ENCODE measurements around the gene FAM20A. TPM values are rescaled to one million over a fixed set of nuclear protein-coding genes. Genes with fewer than 3 reads are reported as not detected.
"Not testable (repeated sequence)": the region's sequence is repeated elsewhere in the genome, so short reads cannot be mapped to it uniquely, and the experiment has no call there.

Gene FAM20A
- total RNA-seq, 1 donor from 2014 or later = 56.5 TPM

DNA sequence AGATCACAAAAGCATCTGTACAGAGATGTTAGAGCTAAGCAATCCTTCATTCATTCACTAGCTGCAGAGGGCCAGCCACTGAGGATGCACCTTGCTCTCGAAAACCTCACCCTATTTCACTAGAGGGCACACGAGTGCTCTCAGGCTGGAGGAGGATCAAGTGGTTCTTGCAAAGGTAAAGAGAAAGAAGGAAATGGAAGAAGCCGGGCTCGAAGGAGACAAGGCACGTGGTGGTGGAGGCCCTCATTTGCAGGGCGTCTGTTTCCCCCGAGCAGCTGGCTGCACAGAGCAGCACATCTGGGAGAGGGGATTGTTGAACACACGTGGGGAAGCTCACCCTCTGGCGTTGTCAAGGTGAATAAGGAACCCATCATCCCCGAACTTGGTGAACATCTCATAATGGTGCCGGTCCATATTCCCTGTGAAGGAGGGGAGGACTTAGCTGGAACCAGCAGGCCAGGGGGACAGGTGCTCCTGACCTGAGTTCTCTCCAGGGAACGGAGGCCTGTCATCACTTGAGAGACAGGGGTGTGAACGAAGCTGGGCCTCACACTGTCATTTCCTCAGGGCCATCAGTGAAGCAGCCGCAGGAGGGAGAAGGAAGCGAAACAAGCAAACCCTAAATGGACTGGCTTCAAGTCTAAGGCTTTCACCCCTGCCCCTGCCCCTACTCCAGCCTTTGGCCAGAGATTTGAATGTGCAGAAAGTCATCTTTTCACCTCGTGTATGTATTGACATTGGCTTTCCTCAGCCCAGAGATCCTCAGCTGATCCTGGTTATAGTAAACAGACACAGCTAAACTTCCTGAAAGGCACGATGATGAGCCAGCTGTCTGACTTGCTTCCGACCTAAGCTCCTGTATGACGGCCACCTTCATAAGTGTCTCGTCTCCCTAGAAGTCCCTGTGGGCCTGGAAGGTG, 61.4 kb downstream of the FAM20A start:
- intact Hi-C loops (cut with DNase I) = no loop called here
- DNase-seq (ENCODE audit: low spot score) (no peak), ATAC-seq (peak; percentile 78)

DNA sequence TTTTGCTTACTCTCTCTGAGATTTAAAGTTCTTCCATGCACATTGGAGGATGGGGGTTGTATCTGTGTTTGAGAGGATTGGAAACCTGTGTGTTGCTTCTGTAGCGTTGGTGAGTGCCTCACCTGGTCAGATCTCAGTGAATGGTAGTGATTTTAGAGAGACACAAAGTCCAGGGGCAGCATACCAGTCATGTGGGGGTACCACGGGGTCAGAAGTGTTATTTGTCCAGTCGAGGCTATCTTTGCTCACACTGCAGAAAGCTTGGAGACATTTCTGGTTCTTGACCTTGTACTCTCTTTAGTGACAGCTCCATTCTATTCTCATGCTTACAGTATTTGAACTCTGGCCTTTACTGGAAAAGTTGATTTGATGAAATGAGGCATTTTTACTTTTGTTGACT, 65.2 kb downstream of the FAM20A start:
- DNase-seq (ENCODE audit: low spot score) (no peak), ATAC-seq (no peak)
- intact Hi-C loops (cut with DNase I) = no loop called here

DNA sequence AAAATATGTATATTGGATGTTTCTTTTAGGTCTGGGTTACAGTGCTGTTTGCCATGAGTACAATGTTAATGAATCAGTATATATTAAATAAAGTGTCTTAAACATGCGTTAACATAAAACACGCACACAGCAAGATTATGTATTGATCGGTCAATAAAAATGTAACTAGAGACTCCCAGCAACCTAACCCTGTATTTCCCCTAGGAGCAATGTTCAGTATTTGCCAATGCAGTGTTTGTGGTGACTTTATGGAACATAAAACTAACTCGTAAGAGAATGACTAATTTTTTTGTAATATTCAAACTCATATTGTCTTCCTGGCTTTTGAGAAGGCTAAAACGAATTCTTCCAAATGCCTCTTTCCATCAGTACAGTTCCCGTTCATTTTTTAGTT, 66.5 kb downstream of the FAM20A start:
- DNase-seq (ENCODE audit: low spot score) = no peak
- no peak for ATAC-seq
- intact Hi-C loops (cut with DNase I) = no loop called here

DNA sequence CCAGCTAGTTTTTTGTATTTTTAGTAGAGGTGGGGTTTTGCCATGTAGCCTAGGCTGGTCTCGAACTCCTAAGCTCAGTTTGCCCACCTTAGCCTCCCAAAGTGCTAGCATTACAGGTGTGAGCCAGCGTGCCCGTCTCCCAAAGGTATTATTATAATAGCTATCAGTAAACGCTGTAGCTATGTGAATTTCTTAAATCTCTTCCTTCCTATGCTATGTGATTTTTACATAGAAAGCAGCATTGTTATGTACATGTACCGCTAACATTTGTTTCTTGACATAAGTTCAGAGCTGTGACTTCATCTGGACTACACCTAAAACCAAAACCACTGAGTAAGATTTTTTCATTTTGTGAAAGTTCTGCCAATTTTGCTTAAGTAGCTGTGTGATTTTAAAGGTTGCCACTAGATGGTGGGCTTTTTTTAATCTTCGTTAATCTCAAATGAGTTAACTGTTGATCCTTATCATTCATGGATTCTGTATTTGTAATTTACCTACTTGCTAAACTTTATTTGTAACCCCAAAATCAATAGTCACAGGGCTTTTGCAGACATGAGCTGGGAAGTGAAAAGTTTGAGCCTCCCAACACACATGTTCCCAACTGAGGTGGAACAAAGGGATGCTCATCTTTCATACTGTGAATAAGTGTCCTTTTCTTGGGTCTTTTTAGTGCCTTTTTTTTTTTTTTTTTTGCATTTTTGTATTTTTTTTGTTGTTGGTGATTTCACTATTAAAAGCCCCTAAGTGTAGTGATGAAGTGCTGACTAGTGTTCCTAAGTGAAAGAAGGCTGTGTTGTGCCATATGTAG, 67.1 kb downstream of the FAM20A start:
- ATAC-seq (peak; percentile 55), DNase-seq (ENCODE audit: low spot score) (no peak)
- intact Hi-C loops (cut with DNase I) = no loop called here

DNA sequence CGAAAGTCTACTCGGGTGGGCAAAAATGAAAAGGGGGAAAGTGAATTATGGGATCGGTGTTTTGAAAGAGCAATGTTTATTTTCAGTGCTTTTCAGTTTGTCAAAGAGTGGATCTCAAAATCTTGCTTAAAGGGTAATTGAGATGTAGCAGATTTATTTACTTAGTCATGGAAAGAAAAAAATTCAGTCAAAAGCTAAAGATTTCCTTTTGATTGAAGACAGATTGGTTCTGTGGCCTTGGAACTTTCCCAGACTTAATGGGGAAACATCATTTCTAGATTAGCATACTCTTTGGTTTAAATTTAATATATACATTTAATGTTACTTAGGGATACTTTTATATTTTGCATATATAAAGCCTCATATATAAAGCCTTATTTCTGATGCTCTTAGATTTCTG, 68.3 kb downstream of the FAM20A start:
- intact Hi-C loops (cut with DNase I) = no loop called here
- ATAC-seq (no peak), DNase-seq (ENCODE audit: low spot score) (no peak)

DNA sequence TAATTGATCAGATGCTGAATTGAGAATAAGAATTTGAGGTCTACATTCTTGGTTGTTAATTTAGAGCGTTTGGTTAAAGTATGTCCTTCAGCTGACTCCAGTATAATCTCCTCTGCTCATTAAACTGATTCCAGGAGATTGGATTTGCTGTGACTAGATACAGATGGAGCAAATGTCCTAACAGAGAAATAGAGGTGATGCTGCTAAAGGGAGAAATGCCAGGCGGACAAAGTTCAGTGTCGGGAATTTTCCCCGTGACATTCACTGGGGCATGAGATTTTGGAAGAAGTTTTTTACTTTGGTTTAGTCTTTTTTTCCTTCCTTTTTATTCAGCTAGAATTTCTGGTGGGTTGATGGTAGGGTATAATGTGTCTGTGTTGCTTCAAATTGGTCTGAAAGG, 69.9 kb downstream of the FAM20A start:
- intact Hi-C loops (cut with DNase I) = no loop called here
- no peak for ATAC-seq
- no peak for DNase-seq (ENCODE audit: low spot score)

DNA sequence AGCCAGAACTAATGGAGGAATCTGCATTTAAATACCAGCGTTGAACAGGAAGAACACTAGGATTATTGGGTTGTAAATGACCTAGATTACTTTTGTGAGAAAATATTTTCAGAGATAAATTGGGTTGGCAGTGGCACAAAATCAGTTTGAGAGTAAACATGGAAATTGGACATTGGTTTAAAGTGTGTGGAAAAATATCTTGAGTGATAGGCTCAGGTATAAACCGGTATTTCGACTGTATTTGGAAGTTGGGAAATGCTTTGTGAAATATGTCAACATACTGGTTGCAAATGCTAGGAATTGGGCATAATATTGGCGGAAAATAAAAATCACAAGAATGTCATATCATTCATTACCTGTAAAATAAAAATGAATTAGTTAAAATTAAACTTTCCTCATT, 73.9 kb downstream of the FAM20A start:
- DNase-seq (ENCODE audit: low spot score) (no peak), ATAC-seq (no peak)
- intact Hi-C loops (cut with DNase I) = no loop called here

DNA sequence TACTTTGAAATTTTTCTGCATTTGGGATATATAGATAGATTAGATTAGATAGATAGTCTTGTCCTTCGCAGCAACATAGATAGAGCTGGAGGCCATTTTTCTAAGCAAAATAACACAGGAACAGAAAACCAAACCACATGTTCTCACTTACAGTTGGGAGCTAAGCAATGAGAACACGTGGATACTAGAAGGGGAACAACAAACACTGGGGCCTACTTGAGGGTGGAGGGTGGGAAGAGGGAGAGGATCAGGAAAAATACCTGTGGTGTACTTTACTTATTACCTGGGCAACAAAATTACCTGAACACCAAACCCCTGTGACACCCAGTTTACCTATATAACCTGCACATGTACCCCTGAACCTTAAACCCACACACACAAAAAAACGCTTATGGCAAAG, 74.6 kb downstream of the FAM20A start:
- no peak for ATAC-seq
- no peak for DNase-seq (ENCODE audit: low spot score)
- intact Hi-C loops (cut with DNase I) = no loop called here

DNA sequence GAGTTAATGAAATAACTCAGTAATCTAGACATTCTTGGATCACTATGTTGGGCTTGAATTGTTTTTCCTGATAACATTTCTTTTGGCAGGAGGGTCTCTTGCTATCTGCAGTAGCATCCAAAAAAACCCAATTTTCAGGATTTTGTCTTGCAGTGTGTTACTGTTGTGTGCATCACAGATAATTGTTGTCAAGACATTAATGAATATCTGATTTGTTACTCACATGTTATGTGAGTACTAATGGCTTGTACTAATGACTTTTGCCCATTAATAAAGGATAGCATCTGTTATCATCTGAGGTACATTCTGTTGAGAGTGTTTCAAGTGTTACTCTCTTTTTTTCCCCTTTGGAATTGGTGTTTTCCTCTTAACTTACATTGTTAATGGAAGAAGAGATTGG, 78.9 kb downstream of the FAM20A start:
- DNase-seq (ENCODE audit: low spot score) = no peak
- intact Hi-C loops (cut with DNase I) = no loop called here
- no peak for ATAC-seq

DNA sequence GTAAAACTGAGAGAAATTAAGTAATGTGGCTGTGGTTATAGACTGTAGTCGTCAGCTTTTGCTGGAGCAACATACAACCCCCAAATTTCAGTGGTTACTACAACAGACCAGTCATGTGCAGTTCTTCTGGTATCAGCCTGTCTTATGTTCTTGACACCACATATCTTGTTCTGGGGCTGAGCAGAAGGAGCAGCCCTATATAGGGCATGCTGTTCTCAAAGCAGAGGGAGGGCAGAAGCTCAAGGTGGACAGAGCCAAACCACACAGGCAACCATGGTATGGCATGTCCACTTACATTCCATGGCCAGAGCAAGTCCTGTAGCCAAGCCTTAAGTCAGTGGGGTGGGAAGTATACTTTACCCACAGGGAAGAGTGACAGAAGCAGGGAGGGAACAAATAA, 81.3 kb downstream of the FAM20A start:
- DNase-seq (ENCODE audit: low spot score) = no peak
- intact Hi-C loops (cut with DNase I) = no loop called here
- ATAC-seq = peak; percentile 13

DNA sequence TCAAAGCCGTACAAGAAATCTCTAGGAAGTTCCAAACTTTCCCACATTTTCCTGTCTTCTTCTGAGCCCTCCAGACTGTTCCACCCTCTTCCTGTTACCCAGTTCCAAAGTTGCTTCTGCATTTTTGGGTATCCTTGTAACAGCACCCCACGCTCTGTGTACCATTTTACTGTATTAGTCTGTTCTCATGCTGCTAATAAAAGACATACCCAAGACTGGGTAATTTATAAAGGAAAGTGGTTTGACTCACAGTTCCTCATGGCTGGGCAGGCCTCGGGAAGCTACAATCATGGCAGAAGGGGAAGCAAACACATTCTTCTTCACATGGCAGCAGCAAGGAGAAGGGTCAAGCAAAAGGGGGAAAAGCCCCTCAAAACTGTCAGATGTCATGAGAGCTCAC, 82.1 kb downstream of the FAM20A start:
- intact Hi-C loops (cut with DNase I); DNase-seq (ENCODE audit: low spot score); ATAC-seq: not testable (repeated sequence)

DNA sequence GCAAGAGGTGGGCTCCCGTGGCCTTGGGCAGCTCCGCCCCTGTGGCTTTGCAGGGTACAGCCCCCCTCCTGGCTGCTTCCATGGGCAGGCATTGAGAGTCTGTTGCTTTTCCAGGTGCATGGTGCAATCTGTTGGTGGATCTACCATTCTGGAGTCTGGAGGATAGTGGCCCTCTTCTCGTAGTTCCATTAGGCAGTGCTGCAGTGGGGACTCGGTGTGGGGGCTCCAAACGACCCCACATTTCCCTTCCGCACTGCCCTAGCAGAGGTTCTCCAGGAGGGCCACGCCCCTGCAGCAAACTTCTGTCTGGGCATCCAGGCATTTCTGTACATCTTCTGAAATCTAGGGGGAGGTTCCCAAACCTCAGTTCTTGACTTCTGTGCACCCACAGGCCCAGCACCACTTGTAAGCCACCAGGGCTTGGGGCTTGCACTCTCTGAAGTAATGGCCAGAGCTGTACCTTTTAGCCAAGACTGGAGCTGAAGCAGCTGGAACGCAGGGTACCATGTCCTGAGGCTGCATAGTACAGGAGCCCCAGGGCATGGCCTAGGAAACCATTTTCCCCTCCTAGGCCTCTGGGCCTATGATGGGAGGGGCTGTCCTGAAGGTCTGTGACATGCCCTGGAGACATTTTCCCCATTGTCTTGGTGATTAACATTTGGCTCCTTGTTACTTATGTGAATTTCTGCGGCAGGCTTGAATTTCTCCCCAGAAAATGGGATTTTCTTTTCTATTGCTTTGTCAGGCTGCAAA, 82.9 kb downstream of the FAM20A start:
- intact Hi-C loops (cut with DNase I) = no loop called here
- ATAC-seq = no peak
- no peak for DNase-seq (ENCODE audit: low spot score)

DNA sequence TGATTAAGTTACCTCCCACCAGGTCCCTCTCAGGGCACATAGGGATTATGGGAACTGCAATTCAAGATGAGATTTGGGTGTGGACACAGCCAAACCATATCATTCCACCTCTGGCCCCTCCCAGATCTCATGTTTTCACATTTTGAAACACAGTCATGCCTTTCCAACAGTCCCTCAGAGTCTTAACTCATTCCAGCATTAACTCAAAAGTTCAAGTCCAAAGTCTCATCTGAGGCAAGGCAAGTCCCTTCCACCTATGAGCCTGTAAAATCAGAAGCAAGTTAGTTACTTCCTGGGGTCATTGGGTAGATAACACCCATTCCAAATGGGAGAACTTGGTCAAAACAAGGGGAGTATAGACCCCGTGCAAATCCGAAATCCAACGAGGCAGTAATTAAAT, 83.6 kb downstream of the FAM20A start:
- DNase-seq (ENCODE audit: low spot score); intact Hi-C loops (cut with DNase I); ATAC-seq: not testable (repeated sequence)

DNA sequence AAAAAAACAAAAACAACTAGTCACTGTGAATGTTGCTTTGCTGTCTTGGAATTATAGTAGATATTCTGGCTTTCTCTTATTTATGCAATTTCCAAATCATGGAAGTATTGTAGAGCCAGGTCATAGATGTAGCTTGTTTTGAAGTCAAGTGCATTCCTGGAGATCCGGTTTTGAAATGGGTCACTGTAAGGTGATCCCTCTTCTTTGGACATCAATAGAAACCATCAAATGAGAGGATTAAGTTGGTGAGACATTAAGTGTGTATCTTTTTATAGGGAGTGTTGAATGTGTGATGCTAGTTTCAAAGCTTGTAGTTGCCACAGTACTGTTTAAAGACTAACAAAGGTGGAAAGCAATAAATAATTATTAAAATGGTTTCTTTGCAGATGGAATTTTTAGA, 84.4 kb downstream of the FAM20A start:
- ATAC-seq (no peak), DNase-seq (ENCODE audit: low spot score) (no peak)
- intact Hi-C loops (cut with DNase I) = no loop called here

DNA sequence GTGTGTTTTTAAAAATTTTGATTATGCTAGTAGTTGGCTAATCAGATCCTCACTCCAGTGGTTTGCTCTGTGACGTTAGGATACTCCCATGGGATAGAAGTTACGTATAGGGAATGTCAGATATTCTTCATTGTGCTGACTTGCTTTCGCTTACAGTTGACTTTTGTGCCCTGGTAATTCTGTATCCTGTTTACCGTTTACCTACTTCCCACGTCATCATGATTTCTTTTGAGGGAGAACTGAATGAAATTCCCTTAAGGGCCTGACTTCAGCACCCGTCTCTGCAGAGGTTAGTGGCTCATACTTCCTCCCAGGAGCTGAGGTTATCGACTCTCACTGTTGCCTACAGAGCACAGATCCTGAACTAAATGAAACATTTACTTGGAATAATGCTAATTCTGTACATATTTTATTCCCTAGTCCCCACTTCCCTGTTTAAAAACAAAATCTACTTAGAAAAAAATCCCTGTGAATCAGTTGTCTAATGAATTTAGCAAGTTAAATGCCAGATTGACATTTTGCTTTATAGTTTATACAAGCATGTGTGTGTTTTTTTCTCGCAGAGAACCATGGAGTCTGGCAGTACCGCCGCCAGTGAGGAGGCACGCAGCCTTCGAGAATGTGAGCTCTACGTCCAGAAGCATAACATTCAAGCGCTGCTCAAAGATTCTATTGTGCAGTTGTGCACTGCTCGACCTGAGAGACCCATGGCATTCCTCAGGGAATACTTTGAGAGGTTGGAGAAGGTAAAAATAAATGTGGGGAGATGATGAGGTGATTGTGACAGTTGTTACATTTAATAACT, 86.1 kb downstream of the FAM20A start:
- intact Hi-C loops (cut with DNase I) = no loop called here

DNA sequence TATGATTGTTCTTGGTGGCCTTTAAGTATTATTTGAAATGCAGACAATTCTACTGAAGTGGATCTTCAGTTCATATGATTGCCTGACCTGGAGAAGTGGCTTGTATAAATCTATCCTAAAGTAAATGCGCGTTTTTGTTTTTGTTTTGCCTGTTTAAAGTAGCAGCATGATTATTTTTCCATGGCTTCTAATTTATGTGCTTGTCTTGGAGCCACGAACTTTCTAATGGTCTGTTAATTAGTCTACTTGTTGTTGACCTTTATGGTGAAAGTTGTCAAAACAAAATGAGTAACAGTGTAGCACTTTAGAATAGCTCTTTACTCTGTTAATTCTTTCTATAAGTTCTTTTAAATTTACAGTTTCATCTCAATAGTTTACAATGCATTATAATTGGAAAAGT, 87.2 kb downstream of the FAM20A start:
- ATAC-seq (no peak), DNase-seq (ENCODE audit: low spot score) (no peak)
- intact Hi-C loops (cut with DNase I) = no loop called here

More for the DNA sequence above, 86.1 kb downstream of the FAM20A start:
- ATAC-seq (no peak), DNase-seq (ENCODE audit: low spot score) (no peak)

DNA sequence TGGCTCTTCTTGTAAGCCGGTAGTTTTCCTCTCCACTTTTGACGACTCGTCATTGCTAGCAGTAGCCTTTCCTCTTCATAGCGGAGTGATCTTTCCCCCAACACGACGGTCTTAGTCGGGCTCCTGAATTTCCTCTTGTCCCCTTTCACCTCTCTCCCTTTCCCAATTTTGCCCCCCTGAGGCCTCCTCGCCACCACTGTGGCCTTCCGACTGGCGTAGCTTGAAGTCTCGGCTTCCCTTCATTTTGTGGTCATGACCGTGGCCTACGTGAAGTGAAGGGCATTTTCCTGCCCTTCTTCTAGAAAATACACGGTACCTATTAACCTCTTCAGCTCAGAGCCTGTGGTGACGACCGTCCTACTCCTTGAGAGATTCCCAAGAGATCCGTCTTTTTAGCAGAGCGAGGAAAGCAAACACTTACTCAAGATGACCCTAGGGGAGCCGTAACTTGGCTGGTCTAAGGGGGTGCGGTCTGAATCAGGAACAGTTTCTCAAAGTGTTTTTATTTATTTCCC, 88.2 kb downstream of the FAM20A start:
- intact Hi-C loops (cut with DNase I) = no loop called here
- ATAC-seq (peak; percentile 57), DNase-seq (ENCODE audit: low spot score) (no peak)

DNA sequence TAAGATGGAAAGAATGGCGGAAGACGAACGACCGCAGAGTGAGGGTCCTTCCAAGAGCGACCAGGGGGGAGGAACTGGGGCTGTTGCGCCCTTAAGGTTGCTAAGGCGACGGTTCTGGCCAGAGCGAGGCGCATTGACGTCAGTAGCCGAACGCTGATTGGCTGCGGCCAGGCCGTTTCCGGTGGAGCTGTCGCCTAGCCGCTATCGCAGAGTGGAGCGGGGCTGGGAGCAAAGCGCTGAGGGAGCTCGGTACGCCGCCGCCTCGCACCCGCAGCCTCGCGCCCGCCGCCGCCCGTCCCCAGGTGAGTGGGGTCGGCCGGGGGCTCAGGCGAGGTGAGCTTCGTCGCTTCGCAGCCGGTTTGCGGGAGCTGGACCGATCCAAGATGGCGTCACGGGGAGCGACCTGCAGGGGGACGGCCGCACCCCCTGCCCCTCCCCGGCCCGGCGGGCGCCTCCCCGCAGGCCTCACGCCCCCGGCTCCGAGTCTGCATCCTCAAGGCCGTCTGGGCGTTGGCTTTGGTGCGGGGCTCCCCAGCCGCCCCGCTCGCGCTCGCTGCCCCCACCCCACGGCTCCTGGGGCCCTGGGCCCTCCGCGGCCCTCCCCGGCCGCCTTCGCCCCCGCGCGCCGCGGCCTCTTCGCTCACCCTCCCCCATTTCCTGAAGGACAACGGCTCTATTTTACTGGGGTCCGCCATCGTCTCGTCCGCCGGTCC, 88.8 kb downstream of the FAM20A start, which contains the start of gene PRKAR1A:
Gene PRKAR1A (plus strand): TSS at position 184 of the 713 bp plus-strand sequence. CDS start 2,970 bp downstream, outside the sequence.
- ATAC-seq = peak; percentile 96
- DNase-seq (ENCODE audit: low spot score) = peak; percentile 98
- intact Hi-C loops (cut with DNase I) = no loop called here
